ENCODE results near the gene SLC20A1.

GRCh38 chr2:112637289-112637660, 8.5 kb upstream of the SLC20A1 start:
- no peak for TF ChIP-seq POLR2AphosphoS5 (IDR thresholded peaks at IDR 0.05; ENCODE audit: insufficient read depth in 1 of 2, low read depth in 1 of 2)
- TF ChIP-seq CTCF (IDR thresholded peaks at IDR 0.05): no peak

Data from vagina (tissue), 2 donors.